ENCODE measurements around the gene PTGFRN. TPM values are rescaled to one million over a fixed set of nuclear protein-coding genes. Genes with fewer than 3 reads are reported as not detected.

The PTGFRN gene
- polyA plus RNA-seq, 1 donor from 2014 or later = 20.1 TPM

DNA sequence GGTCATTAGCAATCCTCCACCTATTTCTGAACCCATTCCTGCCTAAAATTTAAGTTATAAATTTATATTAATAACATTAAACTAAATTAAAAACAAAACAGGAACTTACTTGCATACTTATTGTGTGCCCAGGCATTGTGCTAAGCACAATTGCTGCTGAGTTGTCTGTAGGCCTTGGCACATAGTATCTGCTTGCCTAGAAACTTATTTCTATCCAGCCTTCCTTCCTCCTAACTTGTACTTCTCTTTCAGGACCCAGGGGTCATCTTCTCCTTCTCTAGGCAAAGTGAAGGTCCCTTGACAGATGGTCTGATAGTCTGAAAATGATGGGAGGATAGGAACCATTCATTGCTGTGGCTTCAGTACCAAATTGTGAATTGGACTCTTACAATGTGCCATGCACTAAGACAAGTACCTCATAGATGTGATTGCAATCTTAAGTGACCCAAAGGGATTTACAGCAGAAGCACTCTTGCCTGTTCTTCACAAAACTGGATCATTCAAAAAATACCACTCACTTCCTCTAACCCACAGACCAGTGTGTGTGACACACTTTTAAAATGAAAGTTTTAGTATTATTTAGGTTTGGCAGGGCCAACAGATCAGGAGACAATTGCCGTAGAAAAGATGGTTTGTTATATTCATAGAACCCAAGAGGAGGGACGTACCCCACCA is 81.6 kb downstream of the PTGFRN start:
- Histone ChIP-seq H3K4me2 (ENCODE audit: low read length) (no peak overlapping the region), H3K27ac (ENCODE audit: low read length) (no peak overlapping the region), H3K79me2 (replicated peaks; ENCODE audit: insufficient read depth, low read length) (no peaks in the 10 kb centered on the region), H3K36me3 (ENCODE audit: insufficient read depth, low read length) (peaks cover 17% of the 10 kb centered on the region), H2AFZ (ENCODE audit: low read depth, low read length) (no peak overlapping the region), H3K9me3 (ENCODE audit: low read length) (no peaks in the 10 kb centered on the region), H3K27me3 (ENCODE audit: insufficient read depth, low read depth, low read length) (no peaks in the 10 kb centered on the region), H3K9me2 (ENCODE audit: insufficient read depth, low read length) (no peaks in the 10 kb centered on the region), H3F3A (ENCODE audit: insufficient read depth, low read length, poor library complexity, severe bottlenecking) (no peaks in the 10 kb centered on the region), H3K4me3 (ENCODE audit: low read length) (no peak overlapping the region), H3K9ac (ENCODE audit: low read length) (no peak overlapping the region), H4K20me1 (ENCODE audit: insufficient read depth) (no peaks in the 10 kb centered on the region)
- TF ChIP-seq REST (IDR thresholded peaks at IDR 0.05; ENCODE audit: borderline replicate concordance) (no peak), EZH2 (IDR thresholded peaks at IDR 0.05; ENCODE audit: borderline replicate concordance, insufficient read depth, low read length, poor library complexity, severe bottlenecking) (no peak)

DNA sequence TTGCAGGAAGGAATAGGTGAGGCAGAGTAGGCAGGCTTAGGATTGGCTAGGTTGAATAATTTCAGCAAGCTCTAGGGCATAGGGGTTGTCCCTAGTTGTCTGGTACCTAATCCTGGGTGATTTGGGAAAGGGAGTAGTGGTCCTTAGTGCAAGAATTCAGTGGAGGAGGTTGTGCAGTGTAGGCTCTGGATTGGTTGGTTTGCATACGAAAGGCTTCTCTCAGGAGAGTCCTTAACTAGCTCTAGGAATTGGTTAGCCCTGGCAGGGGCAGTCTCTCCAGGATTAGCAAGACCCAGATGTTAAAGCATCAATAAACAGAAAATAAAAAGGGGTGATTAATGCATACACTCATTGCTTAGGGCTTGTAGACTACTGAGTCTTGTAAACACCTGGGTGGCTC is 82.2 kb downstream of the PTGFRN start:
- Histone ChIP-seq H3K27ac (ENCODE audit: low read length) (no peak overlapping the region), H3K4me2 (ENCODE audit: low read length) (no peak overlapping the region), H3K9me3 (ENCODE audit: low read length) (no peaks in the 10 kb centered on the region), H2AFZ (ENCODE audit: low read depth, low read length) (no peak overlapping the region), H3K27me3 (ENCODE audit: insufficient read depth, low read depth, low read length) (no peaks in the 10 kb centered on the region), H3K36me3 (ENCODE audit: insufficient read depth, low read length) (peaks cover 17% of the 10 kb centered on the region), H3K4me3 (ENCODE audit: low read length) (no peak overlapping the region), H3K9ac (ENCODE audit: low read length) (no peak overlapping the region), H3F3A (ENCODE audit: insufficient read depth, low read length, poor library complexity, severe bottlenecking) (no peaks in the 10 kb centered on the region), H4K20me1 (ENCODE audit: insufficient read depth) (no peaks in the 10 kb centered on the region), H3K79me2 (replicated peaks; ENCODE audit: insufficient read depth, low read length) (no peaks in the 10 kb centered on the region), H3K9me2 (ENCODE audit: insufficient read depth, low read length) (no peaks in the 10 kb centered on the region)
- TF ChIP-seq EZH2 (IDR thresholded peaks at IDR 0.05; ENCODE audit: borderline replicate concordance, insufficient read depth, low read length, poor library complexity, severe bottlenecking) (no peak), TAF1 (IDR thresholded peaks at IDR 0.05; ENCODE audit: low read depth) (no peak), RAD21 (conservative IDR thresholded peaks at IDR 0.05) (no peak), POLR2AphosphoS5 (IDR thresholded peaks at IDR 0.05) (no peak), SMC3 (conservative IDR thresholded peaks at IDR 0.05; ENCODE audit: poor library complexity) (no peak), MXI1 (conservative IDR thresholded peaks at IDR 0.05; ENCODE audit: poor library complexity, severe bottlenecking) (no peak), CTCF (IDR thresholded peaks at IDR 0.05; ENCODE audit: poor library complexity, severe bottlenecking) (no peak)

GRCh38 chr1:116993286-116993685 is 83.6 kb downstream of the PTGFRN start:
- Histone ChIP-seq H3K27ac (ENCODE audit: low read length) (no peak overlapping the region), H3K4me3 (ENCODE audit: low read length) (no peak overlapping the region), H3F3A (ENCODE audit: insufficient read depth, low read length, poor library complexity, severe bottlenecking) (no peaks in the 10 kb centered on the region)

More at GRCh38 chr1:116993286-116993685, 83.6 kb downstream of the PTGFRN start:
- Histone ChIP-seq H3K9ac (ENCODE audit: low read length) (no peak overlapping the region), H3K27me3 (ENCODE audit: insufficient read depth, low read depth, low read length) (no peaks in the 10 kb centered on the region), H3K9me3 (ENCODE audit: low read length) (no peaks in the 10 kb centered on the region), H3K79me2 (replicated peaks; ENCODE audit: insufficient read depth, low read length) (no peaks in the 10 kb centered on the region), H3K36me3 (ENCODE audit: insufficient read depth, low read length) (peaks cover 17% of the 10 kb centered on the region), H3K4me2 (ENCODE audit: low read length) (no peak overlapping the region), H4K20me1 (ENCODE audit: insufficient read depth) (no peaks in the 10 kb centered on the region), H2AFZ (ENCODE audit: low read depth, low read length) (no peak overlapping the region), H3K9me2 (ENCODE audit: insufficient read depth, low read length) (no peaks in the 10 kb centered on the region)
- TF ChIP-seq CTCF (IDR thresholded peaks at IDR 0.05; ENCODE audit: poor library complexity, severe bottlenecking) (no peak), EZH2 (IDR thresholded peaks at IDR 0.05; ENCODE audit: borderline replicate concordance, insufficient read depth, low read length, poor library complexity, severe bottlenecking) (no peak), RAD21 (conservative IDR thresholded peaks at IDR 0.05) (no peak), POLR2AphosphoS5 (IDR thresholded peaks at IDR 0.05) (no peak), MXI1 (conservative IDR thresholded peaks at IDR 0.05; ENCODE audit: poor library complexity, severe bottlenecking) (no peak), EP300 (conservative IDR thresholded peaks at IDR 0.05; ENCODE audit: poor library complexity, severe bottlenecking) (no peak), TAF1 (IDR thresholded peaks at IDR 0.05; ENCODE audit: low read depth) (no peak)
